NCI-H2196 (cell line): ENCODE results near the gene ATP2C1.
"Not testable (repeated sequence)": the region's sequence is repeated elsewhere in the genome, so short reads cannot be mapped to it uniquely, and the experiment has no call there.

Experiments
- DNase-seq: peaks from one replicate; lab custom pipeline; 2025; ENCODE audit not compliant: unreplicated experiment; lab: John Stamatoyannopoulos, UW

The ATP2C1 gene, protein sequence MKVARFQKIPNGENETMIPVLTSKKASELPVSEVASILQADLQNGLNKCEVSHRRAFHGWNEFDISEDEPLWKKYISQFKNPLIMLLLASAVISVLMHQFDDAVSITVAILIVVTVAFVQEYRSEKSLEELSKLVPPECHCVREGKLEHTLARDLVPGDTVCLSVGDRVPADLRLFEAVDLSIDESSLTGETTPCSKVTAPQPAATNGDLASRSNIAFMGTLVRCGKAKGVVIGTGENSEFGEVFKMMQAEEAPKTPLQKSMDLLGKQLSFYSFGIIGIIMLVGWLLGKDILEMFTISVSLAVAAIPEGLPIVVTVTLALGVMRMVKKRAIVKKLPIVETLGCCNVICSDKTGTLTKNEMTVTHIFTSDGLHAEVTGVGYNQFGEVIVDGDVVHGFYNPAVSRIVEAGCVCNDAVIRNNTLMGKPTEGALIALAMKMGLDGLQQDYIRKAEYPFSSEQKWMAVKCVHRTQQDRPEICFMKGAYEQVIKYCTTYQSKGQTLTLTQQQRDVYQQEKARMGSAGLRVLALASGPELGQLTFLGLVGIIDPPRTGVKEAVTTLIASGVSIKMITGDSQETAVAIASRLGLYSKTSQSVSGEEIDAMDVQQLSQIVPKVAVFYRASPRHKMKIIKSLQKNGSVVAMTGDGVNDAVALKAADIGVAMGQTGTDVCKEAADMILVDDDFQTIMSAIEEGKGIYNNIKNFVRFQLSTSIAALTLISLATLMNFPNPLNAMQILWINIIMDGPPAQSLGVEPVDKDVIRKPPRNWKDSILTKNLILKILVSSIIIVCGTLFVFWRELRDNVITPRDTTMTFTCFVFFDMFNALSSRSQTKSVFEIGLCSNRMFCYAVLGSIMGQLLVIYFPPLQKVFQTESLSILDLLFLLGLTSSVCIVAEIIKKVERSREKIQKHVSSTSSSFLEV

DNA sequence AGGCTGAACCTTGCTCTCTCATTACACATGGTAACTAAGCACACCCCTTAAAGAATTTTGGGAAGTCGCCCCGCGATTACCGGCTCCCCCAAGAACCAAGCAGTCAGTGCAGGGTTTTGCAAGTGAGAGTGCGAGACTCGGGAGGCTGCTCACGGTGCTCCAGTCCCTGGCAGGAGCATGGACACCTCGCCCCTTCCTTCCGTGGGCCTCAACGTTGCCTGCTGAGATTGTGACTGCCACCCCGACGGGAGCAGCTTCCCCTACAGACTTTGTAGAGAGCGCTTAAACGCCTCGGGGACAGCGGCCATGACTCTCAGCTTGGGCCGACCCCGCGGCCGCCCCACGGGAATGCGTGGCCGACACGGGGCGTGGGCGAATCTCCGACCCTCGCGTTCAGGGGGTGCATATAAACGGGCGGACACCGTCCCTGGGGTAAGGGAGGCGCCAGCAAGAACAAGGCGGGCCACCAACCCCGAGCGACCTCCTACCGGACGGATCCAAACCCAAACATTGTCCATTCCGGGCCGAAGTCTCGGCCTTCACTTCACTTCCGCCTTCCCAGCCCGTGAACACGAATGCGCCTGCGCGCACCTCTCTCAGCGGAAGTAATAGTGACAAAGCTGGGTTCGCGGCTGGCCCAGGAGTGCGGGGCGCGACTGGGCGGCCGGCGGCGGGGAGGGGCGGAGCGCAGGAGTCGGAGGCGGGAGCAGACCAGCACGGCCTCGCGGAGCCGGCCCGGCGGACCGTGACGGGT is at the start of gene ATP2C1:
ATP2C1 (plus strand) TSS at position 709 of the 754 bp plus-strand sequence. CDS start 686 bp downstream, outside the sequence.
- DNase-seq = peak; percentile 99

DNA sequence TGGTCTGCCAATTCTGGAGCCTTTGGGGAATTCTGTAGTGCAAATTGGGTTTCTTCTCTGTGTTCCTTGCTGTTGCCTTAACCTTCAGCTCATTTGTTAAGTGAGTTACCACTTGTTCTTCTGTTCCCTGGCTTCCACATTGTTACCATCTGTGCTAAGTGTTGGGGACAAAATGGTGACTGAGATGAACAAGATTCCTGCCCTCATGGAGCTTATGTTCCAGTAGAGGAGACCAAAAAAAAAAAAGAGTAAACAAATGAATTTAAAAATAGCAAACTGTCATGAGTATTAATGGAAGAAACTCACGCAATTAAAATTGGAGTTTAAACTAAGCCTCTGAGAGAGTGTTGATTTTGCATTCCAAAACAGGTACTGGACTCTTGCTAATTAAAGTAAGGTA is 49.4 kb upstream of the ATP2C1 start:
- DNase-seq = no peak

DNA sequence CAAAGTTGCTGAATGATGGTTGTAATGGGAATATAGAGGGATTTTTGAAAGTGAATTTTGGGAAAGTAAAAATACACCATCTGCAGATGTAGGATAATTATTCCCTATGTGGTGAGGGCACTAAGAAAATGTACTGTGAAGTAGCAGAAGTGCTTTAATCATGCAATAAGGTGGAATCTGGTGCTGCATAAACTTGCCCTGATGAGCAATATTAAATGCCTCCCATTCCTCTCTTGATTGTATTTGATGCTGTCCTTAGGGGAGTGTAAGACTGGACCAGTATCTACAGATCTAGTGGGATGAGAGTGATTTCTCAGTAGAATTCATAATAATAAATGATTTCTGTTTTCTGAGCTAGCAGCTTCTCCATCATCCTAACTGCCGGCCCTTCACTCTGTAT is 47.7 kb upstream of the ATP2C1 start:
- no peak for DNase-seq

DNA sequence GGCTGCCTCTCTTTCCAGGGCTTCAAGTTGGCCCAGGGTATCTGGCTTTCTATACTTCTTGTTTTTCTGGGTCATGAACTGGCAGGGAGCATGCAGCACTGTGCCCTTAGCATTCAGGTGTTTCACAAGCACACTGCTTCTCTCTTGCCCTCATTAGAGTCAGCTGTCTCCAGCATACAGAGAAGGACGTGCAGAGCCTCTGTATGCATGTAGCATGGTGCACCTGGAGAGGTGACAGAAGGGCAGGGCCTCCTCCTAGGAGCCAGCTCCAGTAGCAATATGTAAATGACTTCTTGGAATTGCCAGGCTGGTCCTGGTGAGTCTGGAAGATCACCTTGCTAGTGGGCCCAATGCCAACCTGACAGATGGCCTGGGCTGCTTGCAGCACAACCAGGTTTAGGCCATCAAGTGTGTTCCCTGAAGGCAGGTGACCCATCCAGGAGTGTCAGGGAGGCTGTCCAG is 44.8 kb upstream of the ATP2C1 start:
- peak; percentile 94 for DNase-seq

DNA sequence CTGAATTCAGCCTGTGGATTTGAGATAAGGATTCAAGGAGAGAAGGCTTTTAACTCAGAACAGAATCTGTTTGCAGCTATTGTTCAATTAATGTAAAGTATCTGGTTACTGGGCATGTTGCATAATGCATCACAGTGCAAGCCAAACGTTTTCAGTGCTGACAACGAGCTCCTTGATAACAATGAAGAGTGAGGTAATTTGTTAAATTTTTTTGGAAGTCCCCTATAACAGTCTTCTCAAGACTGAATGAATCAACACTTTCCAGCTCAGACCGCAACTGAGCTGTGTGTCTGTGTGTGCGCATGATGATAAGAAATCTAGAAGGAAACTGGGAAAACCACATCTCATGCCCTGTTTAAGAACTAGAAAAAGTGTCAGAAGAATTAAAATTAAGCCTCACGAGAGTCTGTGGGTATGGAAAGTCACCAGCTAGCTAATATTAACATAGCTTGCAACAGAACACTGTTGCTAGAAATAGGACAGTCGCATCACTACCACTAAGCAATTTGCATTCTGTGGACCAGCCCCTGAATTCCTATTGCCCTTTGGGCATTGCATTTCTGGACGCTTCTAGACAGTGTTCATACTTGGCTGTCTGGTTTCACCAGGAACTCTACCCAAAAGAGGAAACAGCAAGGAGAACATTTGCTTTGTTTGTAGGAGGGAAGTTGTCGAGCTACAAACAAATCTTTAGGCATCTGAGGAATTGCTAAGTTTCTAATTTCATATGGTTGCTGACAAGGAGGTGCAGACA is 43.7 kb upstream of the ATP2C1 start:
- peak; percentile 85 for DNase-seq

DNA sequence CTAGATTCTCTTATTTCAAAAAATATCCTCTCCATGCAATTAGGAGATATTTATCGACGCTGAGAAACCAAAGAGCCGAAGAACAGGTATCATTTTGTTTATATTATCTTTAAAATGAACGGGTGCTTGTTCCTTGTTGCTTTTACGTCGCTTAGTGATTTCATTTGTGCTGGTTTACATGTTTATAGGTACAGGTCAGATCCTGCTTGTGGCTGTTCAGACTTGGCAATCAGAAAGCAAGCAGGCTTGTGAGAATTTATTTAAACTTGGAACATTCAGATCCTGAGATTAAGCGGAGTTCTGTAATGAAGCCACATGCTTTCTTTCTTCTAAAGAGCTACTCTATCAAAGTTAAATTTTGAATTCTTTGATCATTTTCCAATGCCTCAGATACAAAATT is 43.0 kb upstream of the ATP2C1 start:
- DNase-seq = no peak

DNA sequence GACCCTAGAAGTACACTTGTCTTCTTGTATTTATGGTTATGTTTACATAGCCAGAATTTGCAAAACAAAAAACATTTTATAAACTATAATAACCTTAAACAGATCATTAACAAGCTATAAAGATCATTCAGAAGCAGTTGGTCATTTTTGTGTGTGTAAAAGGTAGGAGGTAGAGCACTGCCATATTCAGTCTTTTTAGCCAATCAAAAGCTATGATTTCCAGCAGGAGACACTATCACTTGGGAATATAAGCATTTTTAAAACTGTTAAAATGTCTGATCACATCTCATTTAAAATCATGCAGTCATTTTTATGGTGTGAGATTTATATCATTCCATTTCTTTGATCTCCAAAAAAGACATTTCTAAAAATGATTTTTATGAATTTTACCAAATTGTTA is 42.6 kb upstream of the ATP2C1 start:
- DNase-seq = no peak

DNA sequence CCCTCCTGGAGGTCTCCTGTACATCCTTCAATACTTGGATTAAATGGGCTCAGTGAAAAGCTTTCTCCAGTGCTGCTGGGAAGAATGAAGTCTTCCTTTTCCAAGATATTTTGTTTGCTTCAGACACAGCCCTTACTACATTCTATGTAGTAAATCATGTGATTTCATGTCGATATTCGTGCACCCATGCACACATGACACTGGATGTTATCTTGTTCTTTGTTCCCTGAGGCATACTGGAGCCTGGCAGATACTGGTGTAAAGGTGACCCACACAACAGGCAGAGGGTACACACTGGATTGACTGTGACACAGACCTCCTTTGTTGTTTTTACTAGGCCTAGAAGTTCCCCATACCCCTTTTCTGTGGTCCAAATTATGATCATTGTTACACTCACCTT is 40.3 kb upstream of the ATP2C1 start:
- DNase-seq = no peak

DNA sequence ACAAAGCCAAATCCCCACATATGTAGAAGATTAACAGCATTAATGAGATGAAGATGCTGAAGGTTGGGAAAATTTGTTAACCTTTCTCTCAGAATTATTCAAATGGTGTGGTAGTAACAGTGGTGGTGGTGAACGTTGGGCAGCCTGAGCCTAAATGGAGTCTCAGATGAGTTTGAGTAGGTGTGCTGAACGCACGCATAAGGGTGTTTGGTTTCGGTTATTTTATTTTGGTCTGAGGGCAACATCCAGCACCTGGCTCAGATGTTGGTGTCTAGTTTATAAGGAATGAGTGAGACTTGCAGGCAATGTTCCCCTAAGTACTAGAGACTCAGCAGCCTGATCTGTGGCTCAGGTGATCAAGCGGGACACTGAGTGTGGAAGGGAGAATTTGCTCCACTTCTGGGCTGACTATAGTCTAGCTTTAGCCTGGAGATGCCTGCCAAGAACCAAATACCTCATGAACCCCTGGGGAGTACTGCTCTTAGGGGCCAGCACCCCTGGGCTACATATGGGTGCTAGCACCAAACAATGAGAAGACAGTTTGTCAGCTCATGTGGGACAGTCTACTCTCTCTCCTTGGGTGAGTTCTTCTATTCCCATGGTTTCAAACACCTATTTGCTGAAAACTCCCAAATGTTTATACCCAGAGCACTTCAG is 39.5 kb upstream of the ATP2C1 start:
- no peak for DNase-seq

DNA sequence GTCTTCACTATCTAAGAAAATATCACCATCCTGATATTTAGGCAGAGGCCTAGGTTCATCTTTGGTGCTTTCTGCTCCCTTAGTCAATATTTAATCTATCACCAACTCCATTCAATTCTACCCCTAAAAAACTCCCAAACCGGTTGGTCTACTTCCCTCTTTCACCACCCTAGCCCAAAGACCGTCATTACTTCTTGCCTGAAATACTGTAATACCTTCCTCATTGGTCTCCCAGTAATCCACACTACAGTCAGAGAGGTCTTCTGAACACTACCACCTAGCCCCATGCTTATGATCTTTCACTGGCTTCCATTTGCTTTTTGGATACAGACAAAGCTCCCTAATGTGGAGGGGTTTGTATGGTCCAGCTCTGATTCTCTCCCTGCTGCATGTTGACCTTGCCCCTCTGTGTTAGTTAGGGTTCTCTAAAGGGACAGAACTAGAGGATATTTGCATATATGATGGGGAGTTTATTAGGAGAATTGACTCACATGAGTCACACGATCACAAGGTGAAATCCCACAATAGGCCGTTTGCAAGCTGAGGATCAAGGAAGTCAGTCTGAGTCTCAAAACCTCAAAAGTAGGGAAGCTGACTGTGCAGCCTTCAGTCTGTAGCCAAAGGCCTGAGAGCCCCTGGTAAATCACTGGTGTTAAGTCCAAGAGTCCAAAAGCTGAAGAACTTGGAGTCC is 36.4 kb upstream of the ATP2C1 start:
- DNase-seq = no peak

DNA sequence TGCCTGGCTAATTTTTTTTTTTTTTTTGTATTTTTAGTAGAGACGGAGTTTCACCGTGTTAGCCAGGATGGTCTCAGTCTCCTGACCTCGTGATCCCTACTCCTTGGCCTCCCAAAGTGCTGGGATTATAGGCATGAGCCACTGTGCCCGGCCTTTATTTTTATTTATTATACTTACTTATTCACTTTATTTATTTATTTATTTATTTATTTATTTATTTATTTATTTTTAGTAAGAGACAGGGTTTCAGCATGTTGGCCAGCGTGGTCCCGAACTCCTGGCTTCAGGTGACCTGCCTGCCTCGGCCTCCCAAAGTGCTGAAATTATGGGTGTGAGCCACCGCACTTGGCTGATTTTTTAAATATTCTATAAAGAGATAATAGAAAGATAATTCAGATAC is 31.8 kb upstream of the ATP2C1 start:
- DNase-seq = not testable (repeated sequence)

DNA sequence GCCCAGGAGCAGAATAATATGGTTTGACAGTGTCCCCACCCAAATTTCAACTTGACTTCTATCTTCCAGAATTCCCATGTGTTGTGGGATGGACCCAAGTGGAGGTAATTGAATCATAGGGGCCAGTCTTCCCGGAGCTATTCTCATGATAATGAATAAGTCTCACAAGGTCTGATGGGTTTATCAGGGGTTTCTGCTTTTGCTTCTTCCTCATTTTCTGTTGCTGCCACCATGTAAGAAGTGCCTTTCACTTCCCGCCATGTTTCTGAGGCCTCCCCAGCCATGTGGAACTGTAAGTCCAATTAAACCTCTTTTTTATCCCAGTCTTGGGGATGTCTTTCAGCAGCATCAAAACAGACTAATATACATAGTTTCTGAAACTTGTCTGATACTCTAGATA is 28.4 kb upstream of the ATP2C1 start:
- no peak for DNase-seq

DNA sequence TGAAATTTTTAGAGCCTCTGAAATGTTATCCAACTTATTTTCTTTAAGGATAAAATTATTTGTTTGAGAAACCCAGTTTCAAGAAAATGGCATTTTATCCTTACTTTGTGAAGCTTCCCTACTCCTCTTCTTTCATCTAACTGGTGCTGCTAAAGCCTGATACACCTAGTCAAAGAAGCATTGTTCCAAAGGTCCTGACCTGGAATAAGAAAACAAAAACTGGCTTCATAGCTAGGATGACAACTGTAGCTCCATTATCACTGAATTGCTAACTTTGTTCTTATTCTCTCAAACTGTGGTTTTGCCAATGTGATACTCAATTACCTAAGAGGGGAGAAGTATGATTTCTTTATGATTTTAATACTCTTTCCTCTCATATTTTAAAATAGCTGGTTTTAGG is 27.6 kb upstream of the ATP2C1 start:
- no peak for DNase-seq

DNA sequence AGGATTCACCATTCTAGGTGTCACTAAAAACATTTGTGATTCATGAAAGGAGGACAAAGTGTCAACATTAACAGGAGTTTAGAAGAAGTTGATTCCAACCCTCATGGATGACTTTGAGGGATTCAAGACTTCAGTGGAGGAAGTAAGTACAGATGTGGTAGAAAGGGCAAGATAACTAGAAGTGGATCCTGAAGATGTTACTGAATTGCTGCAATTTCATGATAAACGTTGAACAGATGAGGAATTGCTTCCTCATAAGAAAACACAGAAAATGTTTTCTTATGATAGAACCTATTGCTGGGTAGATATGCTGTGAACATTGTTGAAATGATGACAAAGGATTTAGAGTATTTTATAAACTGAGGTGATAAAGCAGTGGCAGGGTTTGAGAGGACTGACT is 23.5 kb upstream of the ATP2C1 start:
- no peak for DNase-seq

DNA sequence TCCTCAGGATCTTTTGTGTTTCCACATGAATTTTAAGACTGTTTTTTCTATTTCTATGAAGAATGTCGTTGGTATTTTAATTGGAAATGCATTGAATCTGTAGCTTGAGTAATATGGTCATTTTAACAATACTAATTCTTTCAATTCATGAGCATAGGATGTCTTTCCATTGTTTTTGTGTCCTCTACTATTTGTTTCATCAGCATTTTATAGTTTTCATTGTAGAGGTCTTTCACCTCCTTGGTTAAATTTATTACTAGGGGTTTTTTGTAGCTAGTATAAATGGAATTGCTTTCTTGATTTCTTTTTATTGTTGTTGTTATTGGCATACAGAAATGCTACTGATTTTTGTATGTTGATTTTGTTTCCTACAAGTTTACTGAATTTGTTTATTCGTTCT is 17.3 kb upstream of the ATP2C1 start:
- no peak for DNase-seq

DNA sequence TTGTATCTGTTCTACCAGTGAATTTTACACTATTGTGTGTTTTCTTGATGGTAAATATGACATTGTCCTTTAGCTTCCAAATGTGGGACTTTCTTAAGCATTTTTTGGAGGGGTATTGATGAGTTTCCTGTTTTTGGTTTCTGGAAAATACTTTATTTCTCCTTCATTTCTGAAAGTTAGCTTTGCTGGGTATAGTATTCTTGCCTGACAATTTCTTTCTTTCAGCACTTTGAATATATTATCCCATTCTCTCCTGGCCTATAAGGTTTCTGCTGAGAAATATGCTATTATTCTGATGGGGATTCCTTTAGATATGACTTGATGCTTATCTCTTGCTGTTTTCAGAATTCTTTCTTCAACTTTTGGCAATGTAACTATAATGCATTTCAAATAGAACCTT is 15.4 kb upstream of the ATP2C1 start:
- DNase-seq = no peak

DNA sequence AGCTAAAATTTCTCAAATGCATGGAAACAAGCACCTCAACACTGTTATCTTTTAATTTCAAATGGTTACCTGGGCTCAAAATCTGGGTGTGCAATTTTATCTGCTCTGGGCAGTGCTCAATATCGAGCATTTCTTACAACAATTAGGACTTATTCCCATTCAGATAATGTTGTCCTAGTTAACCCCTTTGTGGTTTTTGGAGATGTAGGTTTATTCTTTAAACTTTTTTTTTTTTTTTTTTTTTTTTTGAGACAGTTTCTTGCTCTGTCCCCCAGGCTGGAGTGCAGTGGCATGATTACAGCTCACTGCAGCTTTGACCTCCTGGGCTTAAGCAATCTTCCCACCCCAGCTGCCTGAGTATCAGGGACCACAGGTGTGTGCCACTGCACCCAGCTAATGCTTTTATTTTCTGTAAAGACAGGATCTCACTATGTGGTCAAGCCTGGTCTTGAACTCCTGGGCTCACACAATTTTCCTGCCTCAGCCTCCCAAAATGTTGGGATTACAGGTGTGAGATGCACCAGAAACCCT is 4.4 kb upstream of the ATP2C1 start:
- DNase-seq = no peak

DNA sequence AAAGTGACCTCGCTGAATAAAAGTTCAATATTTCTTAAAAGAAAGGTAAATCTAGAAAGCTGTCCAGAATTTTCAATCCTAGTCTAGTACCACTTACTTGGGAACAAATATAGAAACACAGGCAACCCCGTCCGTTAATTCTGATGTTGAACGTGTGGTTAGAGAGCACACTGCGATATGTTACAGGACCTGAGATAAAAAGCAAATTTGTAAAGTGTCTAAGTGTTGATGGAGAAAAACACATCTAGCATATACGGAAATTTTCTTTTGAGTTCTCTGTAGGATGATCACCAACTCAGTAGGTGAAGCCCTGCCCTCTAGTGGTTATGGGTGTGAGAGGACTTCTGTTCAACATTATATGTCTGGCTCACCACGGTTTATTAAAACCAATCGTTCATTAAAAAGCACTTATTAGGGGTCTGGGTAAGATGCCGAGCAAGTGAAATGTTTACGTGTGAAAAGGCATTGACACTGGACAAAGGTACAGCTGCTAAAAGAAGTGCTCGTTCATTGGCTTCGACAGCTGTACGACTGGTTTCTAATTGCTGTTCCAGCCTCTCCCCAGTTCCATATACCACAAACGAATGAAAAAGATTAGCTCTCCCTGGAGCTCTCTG is 1.0 kb upstream of the ATP2C1 start:
- DNase-seq = peak; percentile 93
